Panc1 (cell line): Measurements from ENCODE around the gene MYO1B.

Experiments used
- POLR2AphosphoS5 ChIP-seq: IDR thresholded peaks from 2 replicates; pipeline ENCODE4 v1.6.1; 2012; ENCODE audit warnings: mild to moderate bottlenecking, low read depth, low read length, moderate library complexity
- SIN3A ChIP-seq: IDR thresholded peaks from 2 replicates; pipeline ENCODE4 v1.6.1; 2012; ENCODE audit warnings: low read depth, mild to moderate bottlenecking, low read length, moderate library complexity, borderline replicate concordance; ENCODE audit not compliant: insufficient read depth
- TCF7L2 ChIP-seq: IDR thresholded peaks from 2 replicates; pipeline ENCODE4 v1.6.1; 2011; ENCODE audit warnings: mild to moderate bottlenecking, low read depth, low read length, inconsistent platforms
- TF ChIP-seq, protein P1 (sequence below): fragments of 450-650 bp; IDR thresholded peaks from 2 replicates; pipeline ENCODE4 v1.5.1; 2017; ENCODE audit warnings: mild to moderate bottlenecking
- TF ChIP-seq, protein P2 (sequence below), 2 experiments: IDR thresholded peaks; 2 replicates each; pipeline ENCODE4 v1.6.1; 2011 to 2012; ENCODE audit warnings: low read depth in 2 of 2, control low read depth in 1 of 2, low read length in 1 of 2, mild to moderate bottlenecking in 1 of 2, moderate library complexity in 1 of 2; ENCODE audit not compliant: insufficient read depth in 1 of 2

DNA sequence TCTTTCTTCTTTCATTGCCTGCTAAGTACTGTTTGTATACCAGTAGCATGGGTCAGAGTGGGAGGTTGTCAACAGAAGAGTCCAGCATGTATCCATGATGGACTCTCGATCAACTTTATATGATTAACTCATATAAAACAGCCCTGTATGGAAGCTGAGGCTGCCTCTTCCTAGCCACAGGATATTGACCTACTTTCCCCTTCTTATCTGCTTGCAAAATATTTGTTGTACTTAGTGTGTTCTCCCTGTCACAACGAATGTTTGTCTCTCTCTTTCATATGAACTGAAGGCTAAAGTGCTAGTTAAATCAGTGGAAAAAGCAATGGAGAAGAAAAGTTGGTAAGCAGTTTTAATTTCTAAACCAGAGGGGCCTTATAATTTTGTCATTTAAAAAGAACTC lies 17.8 kb downstream of the MYO1B start:
- TF ChIP-seq, protein P1, sequence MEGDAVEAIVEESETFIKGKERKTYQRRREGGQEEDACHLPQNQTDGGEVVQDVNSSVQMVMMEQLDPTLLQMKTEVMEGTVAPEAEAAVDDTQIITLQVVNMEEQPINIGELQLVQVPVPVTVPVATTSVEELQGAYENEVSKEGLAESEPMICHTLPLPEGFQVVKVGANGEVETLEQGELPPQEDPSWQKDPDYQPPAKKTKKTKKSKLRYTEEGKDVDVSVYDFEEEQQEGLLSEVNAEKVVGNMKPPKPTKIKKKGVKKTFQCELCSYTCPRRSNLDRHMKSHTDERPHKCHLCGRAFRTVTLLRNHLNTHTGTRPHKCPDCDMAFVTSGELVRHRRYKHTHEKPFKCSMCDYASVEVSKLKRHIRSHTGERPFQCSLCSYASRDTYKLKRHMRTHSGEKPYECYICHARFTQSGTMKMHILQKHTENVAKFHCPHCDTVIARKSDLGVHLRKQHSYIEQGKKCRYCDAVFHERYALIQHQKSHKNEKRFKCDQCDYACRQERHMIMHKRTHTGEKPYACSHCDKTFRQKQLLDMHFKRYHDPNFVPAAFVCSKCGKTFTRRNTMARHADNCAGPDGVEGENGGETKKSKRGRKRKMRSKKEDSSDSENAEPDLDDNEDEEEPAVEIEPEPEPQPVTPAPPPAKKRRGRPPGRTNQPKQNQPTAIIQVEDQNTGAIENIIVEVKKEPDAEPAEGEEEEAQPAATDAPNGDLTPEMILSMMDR: no peak
- TF ChIP-seq SIN3A: no peak
- no peak for TF ChIP-seq POLR2AphosphoS5
- no peak for TF ChIP-seq TCF7L2
- TF ChIP-seq, protein P2, sequence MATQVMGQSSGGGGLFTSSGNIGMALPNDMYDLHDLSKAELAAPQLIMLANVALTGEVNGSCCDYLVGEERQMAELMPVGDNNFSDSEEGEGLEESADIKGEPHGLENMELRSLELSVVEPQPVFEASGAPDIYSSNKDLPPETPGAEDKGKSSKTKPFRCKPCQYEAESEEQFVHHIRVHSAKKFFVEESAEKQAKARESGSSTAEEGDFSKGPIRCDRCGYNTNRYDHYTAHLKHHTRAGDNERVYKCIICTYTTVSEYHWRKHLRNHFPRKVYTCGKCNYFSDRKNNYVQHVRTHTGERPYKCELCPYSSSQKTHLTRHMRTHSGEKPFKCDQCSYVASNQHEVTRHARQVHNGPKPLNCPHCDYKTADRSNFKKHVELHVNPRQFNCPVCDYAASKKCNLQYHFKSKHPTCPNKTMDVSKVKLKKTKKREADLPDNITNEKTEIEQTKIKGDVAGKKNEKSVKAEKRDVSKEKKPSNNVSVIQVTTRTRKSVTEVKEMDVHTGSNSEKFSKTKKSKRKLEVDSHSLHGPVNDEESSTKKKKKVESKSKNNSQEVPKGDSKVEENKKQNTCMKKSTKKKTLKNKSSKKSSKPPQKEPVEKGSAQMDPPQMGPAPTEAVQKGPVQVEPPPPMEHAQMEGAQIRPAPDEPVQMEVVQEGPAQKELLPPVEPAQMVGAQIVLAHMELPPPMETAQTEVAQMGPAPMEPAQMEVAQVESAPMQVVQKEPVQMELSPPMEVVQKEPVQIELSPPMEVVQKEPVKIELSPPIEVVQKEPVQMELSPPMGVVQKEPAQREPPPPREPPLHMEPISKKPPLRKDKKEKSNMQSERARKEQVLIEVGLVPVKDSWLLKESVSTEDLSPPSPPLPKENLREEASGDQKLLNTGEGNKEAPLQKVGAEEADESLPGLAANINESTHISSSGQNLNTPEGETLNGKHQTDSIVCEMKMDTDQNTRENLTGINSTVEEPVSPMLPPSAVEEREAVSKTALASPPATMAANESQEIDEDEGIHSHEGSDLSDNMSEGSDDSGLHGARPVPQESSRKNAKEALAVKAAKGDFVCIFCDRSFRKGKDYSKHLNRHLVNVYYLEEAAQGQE (IDR thresholded peaks at IDR 0.05; ENCODE audit: insufficient read depth in 1 of 2, low read depth in 2 of 2, low read length in 1 of 2): no peak
